ENCODE measurements around the gene MXI1.

DNA sequence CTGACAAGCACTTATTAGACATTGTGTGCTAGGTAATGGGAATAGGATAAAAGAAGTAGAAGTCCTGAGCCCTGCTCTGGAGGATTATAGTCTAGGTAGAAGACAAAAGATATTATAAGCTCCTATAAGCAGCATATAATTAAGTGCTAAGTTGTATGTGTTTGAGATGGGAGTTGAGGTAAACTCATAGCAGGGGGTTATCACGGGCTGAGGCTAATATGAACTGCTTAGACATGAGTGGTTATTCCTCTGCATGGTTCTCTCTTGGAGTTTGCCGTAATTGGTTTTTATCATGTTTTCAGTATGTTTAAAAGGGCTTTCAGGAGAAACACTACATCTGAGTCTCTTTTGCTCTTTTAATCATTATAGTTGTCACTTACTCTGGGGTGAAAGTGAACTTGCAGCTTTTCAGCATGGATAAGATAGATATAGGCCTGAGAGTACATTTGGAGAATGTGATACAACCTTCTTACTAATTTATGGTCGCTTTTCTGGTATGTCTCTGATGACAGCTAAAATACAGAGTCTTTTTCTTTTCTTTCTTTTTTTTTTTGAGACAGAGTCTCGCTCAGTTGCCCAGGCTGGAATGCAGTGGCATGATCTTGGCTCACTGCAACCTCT lies 58.3 kb downstream of the MXI1 start:
- TF ChIP-seq POLR2A (IDR thresholded peaks at IDR 0.05) = no peak
- TF ChIP-seq, protein P1, sequence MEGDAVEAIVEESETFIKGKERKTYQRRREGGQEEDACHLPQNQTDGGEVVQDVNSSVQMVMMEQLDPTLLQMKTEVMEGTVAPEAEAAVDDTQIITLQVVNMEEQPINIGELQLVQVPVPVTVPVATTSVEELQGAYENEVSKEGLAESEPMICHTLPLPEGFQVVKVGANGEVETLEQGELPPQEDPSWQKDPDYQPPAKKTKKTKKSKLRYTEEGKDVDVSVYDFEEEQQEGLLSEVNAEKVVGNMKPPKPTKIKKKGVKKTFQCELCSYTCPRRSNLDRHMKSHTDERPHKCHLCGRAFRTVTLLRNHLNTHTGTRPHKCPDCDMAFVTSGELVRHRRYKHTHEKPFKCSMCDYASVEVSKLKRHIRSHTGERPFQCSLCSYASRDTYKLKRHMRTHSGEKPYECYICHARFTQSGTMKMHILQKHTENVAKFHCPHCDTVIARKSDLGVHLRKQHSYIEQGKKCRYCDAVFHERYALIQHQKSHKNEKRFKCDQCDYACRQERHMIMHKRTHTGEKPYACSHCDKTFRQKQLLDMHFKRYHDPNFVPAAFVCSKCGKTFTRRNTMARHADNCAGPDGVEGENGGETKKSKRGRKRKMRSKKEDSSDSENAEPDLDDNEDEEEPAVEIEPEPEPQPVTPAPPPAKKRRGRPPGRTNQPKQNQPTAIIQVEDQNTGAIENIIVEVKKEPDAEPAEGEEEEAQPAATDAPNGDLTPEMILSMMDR (IDR thresholded peaks at IDR 0.05) = no peak
